ENCODE results near the gene B4GALNT3.

The B4GALNT3 gene

GRCh38 chr12:510071-510825 is 50.5 kb downstream of the B4GALNT3 start:
- DNase-seq = no peak

- no peak for DNase-seq
Measured at GRCh38 chr12:512933-513332, 53.2 kb downstream of the B4GALNT3 start.

GRCh38 chr12:513446-513845 is 53.7 kb downstream of the B4GALNT3 start:
- no peak for DNase-seq

- no peak for DNase-seq
Measured at GRCh38 chr12:517538-517937, 57.8 kb downstream of the B4GALNT3 start.

- DNase-seq = no peak
Measured at GRCh38 chr12:520119-520518, 60.4 kb downstream of the B4GALNT3 start.

GRCh38 chr12:522692-523378 is 63.1 kb downstream of the B4GALNT3 start:
- DNase-seq = no peak

GRCh38 chr12:524167-524951 is 64.6 kb downstream of the B4GALNT3 start:
- no peak for DNase-seq

GRCh38 chr12:526089-526488 is 66.3 kb downstream of the B4GALNT3 start:
- no peak for DNase-seq

- DNase-seq = no peak
Measured at GRCh38 chr12:527241-527640, 67.5 kb downstream of the B4GALNT3 start.

GRCh38 chr12:527729-528128 is 68.0 kb downstream of the B4GALNT3 start:
- no peak for DNase-seq

- DNase-seq = no peak
Measured at GRCh38 chr12:530308-530707, 70.6 kb downstream of the B4GALNT3 start.

- DNase-seq = no peak
Measured at GRCh38 chr12:530821-531220, 71.1 kb downstream of the B4GALNT3 start.

GRCh38 chr12:531951-532585 is 72.3 kb downstream of the B4GALNT3 start:
- DNase-seq = no peak

- DNase-seq = no peak
Measured at GRCh38 chr12:532908-533565, 73.3 kb downstream of the B4GALNT3 start.

GRCh38 chr12:533718-534117 is 74.0 kb downstream of the B4GALNT3 start:
- no peak for DNase-seq

GRCh38 chr12:534216-534615 is 74.5 kb downstream of the B4GALNT3 start:
- no peak for DNase-seq

- DNase-seq = no peak
Measured at GRCh38 chr12:535396-535795, 75.7 kb downstream of the B4GALNT3 start.

- no peak for DNase-seq
Measured at GRCh38 chr12:536751-537245, 77.1 kb downstream of the B4GALNT3 start.

GRCh38 chr12:537772-538171 is 78.0 kb downstream of the B4GALNT3 start:
- no peak for DNase-seq

- DNase-seq = peak; percentile 8
Measured at GRCh38 chr12:538731-539539, 79.2 kb downstream of the B4GALNT3 start.

GRCh38 chr12:539540-540310 is 80.0 kb downstream of the B4GALNT3 start:
- DNase-seq = no peak
